DLD1 (cell line): ENCODE results near the gene SPATA31D3.
"Not testable (repeated sequence)": the region's sequence is repeated elsewhere in the genome, so short reads cannot be mapped to it uniquely, and the experiment has no call there.

Experiments
- in situ Hi-C: cut with HindIII; loops from 2 replicates; pipeline ENCODE4 v1.10.0; 2017; ENCODE audit warnings: low sequenced_read_pairs

The SPATA31D3 gene

GRCh38 chr9:81943393-81943792 is at the start of gene SPATA31D3:
Gene SPATA31D3 (plus strand): TSS chr9:81943500. CDS start chr9:81943586, 86 bp downstream.
- in situ Hi-C loops = not testable (repeated sequence)

GRCh38 chr9:81893929-81894328 is 49.4 kb upstream of the SPATA31D3 start:
- in situ Hi-C loops = no loop called here

- in situ Hi-C loops = no loop called here
These were observed 48.4 kb upstream of the SPATA31D3 start for GRCh38 chr9:81894891-81895290.

GRCh38 chr9:81896070-81896469 is 47.2 kb upstream of the SPATA31D3 start:
- in situ Hi-C loops = no loop called here

- in situ Hi-C loops = no loop called here
These were observed 44.4 kb upstream of the SPATA31D3 start for GRCh38 chr9:81898851-81899250.

- in situ Hi-C loops = no loop called here
These were observed 41.1 kb upstream of the SPATA31D3 start for GRCh38 chr9:81902196-81902595.

- in situ Hi-C loops = no loop called here
These were observed 40.7 kb upstream of the SPATA31D3 start for GRCh38 chr9:81902626-81903025.

- in situ Hi-C loops = no loop called here
These were observed 36.6 kb upstream of the SPATA31D3 start for GRCh38 chr9:81906671-81907070.

- in situ Hi-C loops = no loop called here
These were observed 31.2 kb upstream of the SPATA31D3 start for GRCh38 chr9:81912135-81912534.

GRCh38 chr9:81915801-81916505 is 27.3 kb upstream of the SPATA31D3 start:
- in situ Hi-C loops = no loop called here

GRCh38 chr9:81918507-81918906 is 24.8 kb upstream of the SPATA31D3 start:
- in situ Hi-C loops = not testable (repeated sequence)

GRCh38 chr9:81928305-81928704 is 15.0 kb upstream of the SPATA31D3 start, which contains the start of gene SPATA31D4:
Gene SPATA31D4 (plus strand): TSS chr9:81928428. CDS start chr9:81928514, 86 bp downstream.
- in situ Hi-C loops = not testable (repeated sequence)

GRCh38 chr9:81930147-81930546 is 13.2 kb upstream of the SPATA31D3 start:
- in situ Hi-C loops = not testable (repeated sequence)

GRCh38 chr9:81933547-81933946 is 9.8 kb upstream of the SPATA31D3 start:
- in situ Hi-C loops = not testable (repeated sequence)

GRCh38 chr9:81948650-81949049 is 5.3 kb downstream of the SPATA31D3 start:
- in situ Hi-C loops = not testable (repeated sequence)

- in situ Hi-C loops = no loop called here
These were observed 9.8 kb downstream of the SPATA31D3 start for GRCh38 chr9:81953096-81953495.

- in situ Hi-C loops = no loop called here
These were observed 12.3 kb downstream of the SPATA31D3 start for GRCh38 chr9:81955625-81956024.

GRCh38 chr9:81964218-81965171 is 21.2 kb downstream of the SPATA31D3 start:
- in situ Hi-C loops = no loop called here

GRCh38 chr9:81968026-81968425 is 24.7 kb downstream of the SPATA31D3 start:
- in situ Hi-C loops = no loop called here

GRCh38 chr9:81969971-81970370 is 26.7 kb downstream of the SPATA31D3 start:
- in situ Hi-C loops = no loop called here

GRCh38 chr9:81971727-81972126 is 28.4 kb downstream of the SPATA31D3 start:
- in situ Hi-C loops = no loop called here

- in situ Hi-C loops = no loop called here
These were observed 31.5 kb downstream of the SPATA31D3 start for GRCh38 chr9:81974764-81975163.
